Measurements from ENCODE around the gene CFAP58.

Gene CFAP58

GRCh38 chr10:104316321-104317099 lies 37.1 kb upstream of the CFAP58 start:
- Histone ChIP-seq H3K4me1 (ENCODE audit: insufficient read depth, low read length) (peaks cover 36% of the 10 kb centered on the region), H3K27me3 (ENCODE audit: control insufficient read depth in 1 of 2, insufficient read depth in 2 of 2, low read length in 2 of 2) (no peaks in the 10 kb centered on the region), H3K9me3 (ENCODE audit: low read length) (no peaks in the 10 kb centered on the region), H3K9ac (ENCODE audit: low read length) (no peak overlapping the region), H3K4me3 (ENCODE audit: low read depth in 1 of 2, low read length in 2 of 2) (no peak overlapping the region), H3K36me3 (ENCODE audit: insufficient read depth, low read length) (peaks cover 43% of the 10 kb centered on the region), H3K27ac (ENCODE audit: low read depth, low read length) (no peak overlapping the region)

GRCh38 chr10:104317269-104317710 lies 36.3 kb upstream of the CFAP58 start:
- H3K27me3 ChIP-seq (ENCODE audit: control insufficient read depth in 1 of 2, insufficient read depth in 2 of 2, low read length in 2 of 2), result no peaks in the 10 kb centered on the region
- H3K4me3 ChIP-seq (ENCODE audit: low read depth in 1 of 2, low read length in 2 of 2), result no peak overlapping the region
- H3K4me1 ChIP-seq (ENCODE audit: insufficient read depth, low read length), result peaks cover 44% of the 10 kb centered on the region
- H3K9me3 ChIP-seq (ENCODE audit: low read length), result no peaks in the 10 kb centered on the region
- H3K36me3 ChIP-seq (ENCODE audit: insufficient read depth, low read length), result peaks cover 35% of the 10 kb centered on the region
- no peak overlapping the region for H3K9ac ChIP-seq (ENCODE audit: low read length)
- no peak overlapping the region for H3K27ac ChIP-seq (ENCODE audit: low read depth, low read length)

- H3K9ac ChIP-seq (ENCODE audit: low read length), result no peak overlapping the region
- peaks cover 30% of the 10 kb centered on the region for H3K36me3 ChIP-seq (ENCODE audit: insufficient read depth, low read length)
- peaks cover 50% of the 10 kb centered on the region for H3K4me1 ChIP-seq (ENCODE audit: insufficient read depth, low read length)
- no peak overlapping the region for H3K27ac ChIP-seq (ENCODE audit: low read depth, low read length)
- H3K27me3 ChIP-seq (ENCODE audit: control insufficient read depth in 1 of 2, insufficient read depth in 2 of 2, low read length in 2 of 2), result no peaks in the 10 kb centered on the region
- H3K9me3 ChIP-seq (ENCODE audit: low read length), result no peaks in the 10 kb centered on the region
- no peak overlapping the region for H3K4me3 ChIP-seq (ENCODE audit: low read depth in 1 of 2, low read length in 2 of 2)
Observed at GRCh38 chr10:104317726-104318299, 35.8 kb upstream of the CFAP58 start.

GRCh38 chr10:104318326-104318725 lies 35.3 kb upstream of the CFAP58 start:
- Histone ChIP-seq H3K27ac (ENCODE audit: low read depth, low read length) (no peak overlapping the region), H3K36me3 (ENCODE audit: insufficient read depth, low read length) (peaks cover 25% of the 10 kb centered on the region), H3K4me1 (ENCODE audit: insufficient read depth, low read length) (peaks cover 55% of the 10 kb centered on the region)

GRCh38 chr10:104318810-104319741 lies 34.6 kb upstream of the CFAP58 start:
- no peak overlapping the region for H3K27ac ChIP-seq (ENCODE audit: low read depth, low read length)

More at GRCh38 chr10:104318326-104318725, 35.3 kb upstream of the CFAP58 start:
- Histone ChIP-seq H3K4me3 (ENCODE audit: low read depth in 1 of 2, low read length in 2 of 2) (no peak overlapping the region), H3K9ac (ENCODE audit: low read length) (no peak overlapping the region), H3K9me3 (ENCODE audit: low read length) (no peaks in the 10 kb centered on the region), H3K27me3 (ENCODE audit: control insufficient read depth in 1 of 2, insufficient read depth in 2 of 2, low read length in 2 of 2) (no peaks in the 10 kb centered on the region)

GRCh38 chr10:104321226-104321625 lies 32.4 kb upstream of the CFAP58 start:
- peak overlapping the region; percentile 3 for H3K27ac ChIP-seq (ENCODE audit: low read depth, low read length)
- H3K27me3 ChIP-seq (ENCODE audit: control insufficient read depth in 1 of 2, insufficient read depth in 2 of 2, low read length in 2 of 2), result no peaks in the 10 kb centered on the region
- H3K36me3 ChIP-seq (ENCODE audit: insufficient read depth, low read length), result no peaks in the 10 kb centered on the region
- no peaks in the 10 kb centered on the region for H3K9me3 ChIP-seq (ENCODE audit: low read length)
- no peak overlapping the region for H3K9ac ChIP-seq (ENCODE audit: low read length)
- peaks cover 78% of the 10 kb centered on the region for H3K4me1 ChIP-seq (ENCODE audit: insufficient read depth, low read length)
- H3K4me3 ChIP-seq (ENCODE audit: low read depth in 1 of 2, low read length in 2 of 2), result no peak overlapping the region

More at GRCh38 chr10:104318810-104319741, 34.6 kb upstream of the CFAP58 start:
- H3K36me3 ChIP-seq (ENCODE audit: insufficient read depth, low read length), result peaks cover 17% of the 10 kb centered on the region
- H3K4me1 ChIP-seq (ENCODE audit: insufficient read depth, low read length), result peaks cover 62% of the 10 kb centered on the region
- no peaks in the 10 kb centered on the region for H3K9me3 ChIP-seq (ENCODE audit: low read length)
- no peak overlapping the region for H3K4me3 ChIP-seq (ENCODE audit: low read depth in 1 of 2, low read length in 2 of 2)
- no peak overlapping the region for H3K9ac ChIP-seq (ENCODE audit: low read length)
- no peaks in the 10 kb centered on the region for H3K27me3 ChIP-seq (ENCODE audit: control insufficient read depth in 1 of 2, insufficient read depth in 2 of 2, low read length in 2 of 2)

GRCh38 chr10:104321725-104322415 lies 31.8 kb upstream of the CFAP58 start:
- Histone ChIP-seq H3K27ac (ENCODE audit: low read depth, low read length) (peak overlapping the region; percentile 3), H3K9me3 (ENCODE audit: low read length) (no peaks in the 10 kb centered on the region), H3K4me1 (ENCODE audit: insufficient read depth, low read length) (peaks cover 78% of the 10 kb centered on the region), H3K9ac (ENCODE audit: low read length) (no peak overlapping the region), H3K27me3 (ENCODE audit: control insufficient read depth in 1 of 2, insufficient read depth in 2 of 2, low read length in 2 of 2) (no peaks in the 10 kb centered on the region), H3K4me3 (ENCODE audit: low read depth in 1 of 2, low read length in 2 of 2) (no peak overlapping the region), H3K36me3 (ENCODE audit: insufficient read depth, low read length) (no peaks in the 10 kb centered on the region)

- H3K27me3 ChIP-seq (ENCODE audit: control insufficient read depth in 1 of 2, insufficient read depth in 2 of 2, low read length in 2 of 2), result no peaks in the 10 kb centered on the region
- H3K4me1 ChIP-seq (ENCODE audit: insufficient read depth, low read length), result peaks cover 78% of the 10 kb centered on the region
- H3K4me3 ChIP-seq (ENCODE audit: low read depth in 1 of 2, low read length in 2 of 2), result no peak overlapping the region
- H3K36me3 ChIP-seq (ENCODE audit: insufficient read depth, low read length), result no peaks in the 10 kb centered on the region
- H3K9me3 ChIP-seq (ENCODE audit: low read length), result no peaks in the 10 kb centered on the region
- H3K9ac ChIP-seq (ENCODE audit: low read length), result no peak overlapping the region
- no peak overlapping the region for H3K27ac ChIP-seq (ENCODE audit: low read depth, low read length)
Observed at GRCh38 chr10:104322416-104322782, 31.2 kb upstream of the CFAP58 start.

GRCh38 chr10:104323085-104323484 lies 30.5 kb upstream of the CFAP58 start:
- H3K27me3 ChIP-seq (ENCODE audit: control insufficient read depth in 1 of 2, insufficient read depth in 2 of 2, low read length in 2 of 2), result no peaks in the 10 kb centered on the region
- H3K4me1 ChIP-seq (ENCODE audit: insufficient read depth, low read length), result peaks cover 78% of the 10 kb centered on the region
- no peaks in the 10 kb centered on the region for H3K9me3 ChIP-seq (ENCODE audit: low read length)
- no peak overlapping the region for H3K4me3 ChIP-seq (ENCODE audit: low read depth in 1 of 2, low read length in 2 of 2)
- no peak overlapping the region for H3K27ac ChIP-seq (ENCODE audit: low read depth, low read length)
- H3K36me3 ChIP-seq (ENCODE audit: insufficient read depth, low read length), result no peaks in the 10 kb centered on the region
- no peak overlapping the region for H3K9ac ChIP-seq (ENCODE audit: low read length)

- H3K9ac ChIP-seq (ENCODE audit: low read length), result no peak overlapping the region
- H3K27ac ChIP-seq (ENCODE audit: low read depth, low read length), result peak overlapping the region; percentile 20
- H3K4me1 ChIP-seq (ENCODE audit: insufficient read depth, low read length), result peaks cover 81% of the 10 kb centered on the region
- H3K27me3 ChIP-seq (ENCODE audit: control insufficient read depth in 1 of 2, insufficient read depth in 2 of 2, low read length in 2 of 2), result no peaks in the 10 kb centered on the region
- H3K36me3 ChIP-seq (ENCODE audit: insufficient read depth, low read length), result no peaks in the 10 kb centered on the region
- H3K4me3 ChIP-seq (ENCODE audit: low read depth in 1 of 2, low read length in 2 of 2), result no peak overlapping the region
- no peaks in the 10 kb centered on the region for H3K9me3 ChIP-seq (ENCODE audit: low read length)
Observed at GRCh38 chr10:104323760-104324201, 29.9 kb upstream of the CFAP58 start.
